ENCODE measurements around the gene CCDC17. TPM values are rescaled to one million over a fixed set of nuclear protein-coding genes. Genes with fewer than 3 reads are reported as not detected.

CCDC17 gene
- total and polyA plus RNA-seq, 4 donors: 0.30 to 6.4 (median 0.73) TPM

DNA sequence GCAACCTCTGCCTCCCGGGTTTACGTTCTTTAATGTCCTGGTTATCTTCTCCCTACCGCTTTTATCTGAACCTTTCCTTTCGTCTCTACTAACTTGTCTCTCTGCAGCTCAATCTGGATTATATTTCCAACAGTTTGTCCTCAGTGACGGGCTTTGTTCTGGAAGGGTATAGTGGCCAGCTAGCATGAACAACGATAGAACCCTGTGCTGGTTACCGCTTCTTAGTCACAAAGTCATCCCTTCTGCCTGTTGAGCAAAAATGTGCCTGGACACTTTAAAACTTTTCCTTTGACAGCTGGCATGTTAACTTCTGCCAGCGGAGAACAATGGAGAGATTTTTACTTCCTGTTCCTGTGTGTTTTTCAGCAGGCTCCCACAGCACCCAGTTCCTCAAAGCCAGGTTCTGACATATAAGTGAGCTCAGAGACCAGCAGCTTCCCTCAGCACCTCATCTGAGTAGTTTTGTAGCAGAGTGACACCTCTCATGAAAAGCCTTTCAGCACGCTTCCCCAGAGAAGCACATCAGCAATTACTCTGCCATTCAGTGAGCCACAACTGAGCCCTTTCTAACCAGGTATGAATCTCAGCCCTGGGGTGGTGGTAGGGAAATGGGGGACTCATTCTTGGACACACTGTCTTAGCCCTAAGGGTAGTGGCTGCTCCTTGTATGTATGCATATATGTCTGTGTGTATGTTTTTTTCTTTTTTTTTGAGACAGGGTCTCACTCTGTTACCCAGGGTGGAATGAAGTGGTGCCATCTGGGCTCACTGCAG is 23.6 kb upstream of the CCDC17 start:
- H3K36me3 ChIP-seq (ENCODE audit: control insufficient read depth in 4 of 4, insufficient read depth in 3 of 4, low read depth in 1 of 4, low read length in 3 of 4): peaks cover 8 to 35% (median 24%) of the 10 kb centered on the region in 4 donors
- no peaks in the 10 kb centered on the region for H3K27me3 ChIP-seq (ENCODE audit: control insufficient read depth in 4 of 4, insufficient read depth in 4 of 4, low read length in 3 of 4)
- TF ChIP-seq, protein P1, sequence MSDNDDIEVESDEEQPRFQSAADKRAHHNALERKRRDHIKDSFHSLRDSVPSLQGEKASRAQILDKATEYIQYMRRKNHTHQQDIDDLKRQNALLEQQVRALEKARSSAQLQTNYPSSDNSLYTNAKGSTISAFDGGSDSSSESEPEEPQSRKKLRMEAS (IDR thresholded peaks at IDR 0.05): no peak
- TF ChIP-seq FOXA1 (IDR thresholded peaks at IDR 0.05) (no peak), YY1 (IDR thresholded peaks at IDR 0.05) (no peak), TAF1 (conservative IDR thresholded peaks at IDR 0.05) (no peak), JUND (IDR thresholded peaks at IDR 0.05) (no peak), FOXA2 (IDR thresholded peaks at IDR 0.05) (no peak), RXRA (IDR thresholded peaks at IDR 0.05) (no peak), HNF4G (IDR thresholded peaks at IDR 0.05) (no peak), HNF4A (conservative IDR thresholded peaks at IDR 0.05) (no peak), SP1 (IDR thresholded peaks at IDR 0.05) (no peak), EGR1 (IDR thresholded peaks at IDR 0.05; ENCODE audit: low read depth in 2 of 2) (no peak)
- TF ChIP-seq, protein P2, sequence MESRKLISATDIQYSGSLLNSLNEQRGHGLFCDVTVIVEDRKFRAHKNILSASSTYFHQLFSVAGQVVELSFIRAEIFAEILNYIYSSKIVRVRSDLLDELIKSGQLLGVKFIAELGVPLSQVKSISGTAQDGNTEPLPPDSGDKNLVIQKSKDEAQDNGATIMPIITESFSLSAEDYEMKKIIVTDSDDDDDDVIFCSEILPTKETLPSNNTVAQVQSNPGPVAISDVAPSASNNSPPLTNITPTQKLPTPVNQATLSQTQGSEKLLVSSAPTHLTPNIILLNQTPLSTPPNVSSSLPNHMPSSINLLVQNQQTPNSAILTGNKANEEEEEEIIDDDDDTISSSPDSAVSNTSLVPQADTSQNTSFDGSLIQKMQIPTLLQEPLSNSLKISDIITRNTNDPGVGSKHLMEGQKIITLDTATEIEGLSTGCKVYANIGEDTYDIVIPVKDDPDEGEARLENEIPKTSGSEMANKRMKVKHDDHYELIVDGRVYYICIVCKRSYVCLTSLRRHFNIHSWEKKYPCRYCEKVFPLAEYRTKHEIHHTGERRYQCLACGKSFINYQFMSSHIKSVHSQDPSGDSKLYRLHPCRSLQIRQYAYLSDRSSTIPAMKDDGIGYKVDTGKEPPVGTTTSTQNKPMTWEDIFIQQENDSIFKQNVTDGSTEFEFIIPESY (IDR thresholded peaks at IDR 0.05): no peak
- TF ChIP-seq, protein P3, sequence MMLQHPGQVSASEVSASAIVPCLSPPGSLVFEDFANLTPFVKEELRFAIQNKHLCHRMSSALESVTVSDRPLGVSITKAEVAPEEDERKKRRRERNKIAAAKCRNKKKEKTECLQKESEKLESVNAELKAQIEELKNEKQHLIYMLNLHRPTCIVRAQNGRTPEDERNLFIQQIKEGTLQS (IDR thresholded peaks at IDR 0.05): no peak
- H3K27ac ChIP-seq (ENCODE audit: low read depth in 1 of 2, low read length in 2 of 2): no peak overlapping the region
- H3K9ac ChIP-seq (ENCODE audit: low read depth in 1 of 2, low read length in 2 of 2): no peak overlapping the region
- peaks cover 0 to 2% (median 0%) of the 10 kb centered on the region in 4 donors for H3K4me1 ChIP-seq (ENCODE audit: control insufficient read depth in 4 of 4, insufficient read depth in 4 of 4, low read length in 3 of 4)
- no peaks in the 10 kb centered on the region for H3K9me3 ChIP-seq (ENCODE audit: control insufficient read depth in 4 of 4, low read length in 3 of 4)
- no peak overlapping the region for H3K4me3 ChIP-seq (ENCODE audit: low read depth in 1 of 3, low read length in 3 of 3)
- DNase-seq (ENCODE audit: low spot score): no peak
- WGBS: 83% methylated on average over 9 of the region's 9 CpGs

DNA sequence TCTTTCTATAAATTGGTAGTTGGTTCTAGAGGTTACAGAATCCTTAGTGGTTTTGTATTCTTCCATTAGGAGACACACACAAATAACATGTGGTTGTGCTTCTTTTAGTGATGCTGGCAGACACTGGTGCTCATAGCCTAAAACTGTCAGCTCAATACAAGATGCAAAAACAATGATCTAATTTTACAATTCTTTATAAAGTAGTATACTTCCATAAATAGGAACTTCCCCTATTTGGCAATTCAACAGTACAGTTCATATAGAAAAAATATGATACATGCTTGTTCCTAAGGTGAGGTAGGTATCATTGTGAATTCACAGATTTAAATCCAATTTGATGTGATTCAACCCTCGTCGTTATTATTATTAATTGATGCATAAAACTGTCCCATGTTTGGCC is 20.8 kb upstream of the CCDC17 start:
- Histone ChIP-seq H3K9me3 (ENCODE audit: control insufficient read depth in 4 of 4, low read length in 3 of 4) (no peaks in the 10 kb centered on the region), H3K36me3 (ENCODE audit: control insufficient read depth in 4 of 4, insufficient read depth in 3 of 4, low read depth in 1 of 4, low read length in 3 of 4) (peaks cover 2 to 38% (median 22%) of the 10 kb centered on the region in 4 donors), H3K9ac (ENCODE audit: low read depth in 1 of 2, low read length in 2 of 2) (no peak overlapping the region), H3K27ac (ENCODE audit: low read depth in 1 of 2, low read length in 2 of 2) (no peak overlapping the region), H3K4me3 (ENCODE audit: low read depth in 1 of 3, low read length in 3 of 3) (no peak overlapping the region), H3K27me3 (ENCODE audit: control insufficient read depth in 4 of 4, insufficient read depth in 4 of 4, low read length in 3 of 4) (no peaks in the 10 kb centered on the region), H3K4me1 (ENCODE audit: control insufficient read depth in 4 of 4, insufficient read depth in 4 of 4, low read length in 3 of 4) (peaks cover 0 to 5% (median 1%) of the 10 kb centered on the region in 4 donors)
- 95% methylated on average over 2 of the region's 2 CpGs for WGBS
- no peak for TF ChIP-seq JUND (IDR thresholded peaks at IDR 0.05)
- no peak for TF ChIP-seq HNF4A (conservative IDR thresholded peaks at IDR 0.05)
- no peak for DNase-seq (ENCODE audit: low spot score)

DNA sequence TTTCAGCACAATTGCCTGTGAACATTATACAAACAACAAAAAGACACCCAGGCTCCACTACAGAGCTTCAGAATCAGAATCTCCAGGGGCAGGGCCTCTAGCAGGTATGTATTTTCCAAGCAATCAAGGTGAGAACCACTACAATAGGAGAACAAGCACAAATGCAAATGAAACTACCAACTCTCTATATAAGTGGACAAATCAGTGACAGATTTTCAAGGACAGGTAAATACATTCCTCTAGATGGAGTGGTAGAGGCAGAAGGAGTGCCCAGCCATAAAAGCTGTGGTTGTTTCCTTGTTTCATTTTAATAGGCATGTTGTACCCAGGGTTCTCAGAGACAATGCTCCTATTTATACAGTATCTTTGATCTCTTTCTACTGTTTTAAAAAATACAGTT is 20.1 kb upstream of the CCDC17 start:
- no peak overlapping the region for H3K4me3 ChIP-seq (ENCODE audit: low read depth in 1 of 3, low read length in 3 of 3)
- DNase-seq (ENCODE audit: low spot score): no peak
- H3K9me3 ChIP-seq (ENCODE audit: control insufficient read depth in 4 of 4, low read length in 3 of 4): no peaks in the 10 kb centered on the region
- TF ChIP-seq JUND (IDR thresholded peaks at IDR 0.05) (no peak), RAD21 (IDR thresholded peaks at IDR 0.05) (peak; percentile 61 to 65)
- H3K27me3 ChIP-seq (ENCODE audit: control insufficient read depth in 4 of 4, insufficient read depth in 4 of 4, low read length in 3 of 4): no peaks in the 10 kb centered on the region
- H3K36me3 ChIP-seq (ENCODE audit: control insufficient read depth in 4 of 4, insufficient read depth in 3 of 4, low read depth in 1 of 4, low read length in 3 of 4): peaks cover 2 to 37% (median 22%) of the 10 kb centered on the region in 4 donors
- peaks cover 0 to 5% (median 1%) of the 10 kb centered on the region in 4 donors for H3K4me1 ChIP-seq (ENCODE audit: control insufficient read depth in 4 of 4, insufficient read depth in 4 of 4, low read length in 3 of 4)
- H3K9ac ChIP-seq (ENCODE audit: low read depth in 1 of 2, low read length in 2 of 2): no peak overlapping the region
- H3K27ac ChIP-seq (ENCODE audit: low read depth in 1 of 2, low read length in 2 of 2): no peak overlapping the region

Data from liver (tissue), 9 donors.